Activated CD8-positive, alpha-beta memory T cell treated with anti-CD3 and anti-CD28 coated beads for 4 hours (primary cell): ENCODE measurements around the gene CEP85L.

Source experiments
- DNase-seq, 2 donors: peaks; one replicate each; pipeline ENCODE4 v3.0.0-alpha.2; 2020; ENCODE audit warnings: low read depth in 2 of 2

CEP85L gene

GRCh38 chr6:118660218-118660569, 8.8 kb upstream of the CEP85L start:
- no peak for DNase-seq

DNA sequence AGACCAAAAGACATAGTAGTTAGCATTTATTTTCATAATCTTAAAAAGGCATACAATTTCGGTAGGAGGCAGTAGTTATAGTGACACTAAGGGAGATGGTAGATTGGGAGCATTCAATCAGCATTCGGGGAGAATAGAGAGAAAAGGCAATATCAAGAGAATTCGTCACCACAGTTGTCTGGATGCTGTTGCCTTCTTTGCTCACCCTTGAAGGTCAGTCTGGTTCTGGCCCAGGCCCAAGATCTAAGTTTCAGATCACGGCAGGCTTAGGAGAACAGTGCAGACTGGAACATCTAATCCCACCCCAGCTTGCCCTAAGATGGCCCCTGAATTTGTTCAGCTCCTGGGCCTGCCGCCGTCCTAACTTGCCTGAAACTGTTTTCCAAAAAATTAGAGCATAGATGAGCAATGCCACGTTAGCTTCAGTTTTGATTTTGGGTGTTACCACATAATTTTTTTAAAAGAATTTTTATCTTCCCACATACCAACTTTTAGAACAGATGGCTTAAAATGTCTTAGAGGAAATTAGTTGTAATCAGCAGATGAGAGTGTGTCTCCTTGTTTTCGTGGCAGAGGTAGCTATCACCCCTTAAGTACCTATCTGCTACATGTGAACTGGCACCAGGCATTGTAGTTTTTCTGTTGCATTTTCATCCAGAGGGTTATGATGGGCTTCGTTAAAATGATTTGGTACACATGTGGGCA, 8.3 kb upstream of the CEP85L start:
- no peak for DNase-seq

- no peak for DNase-seq
These were observed 5.6 kb upstream of the CEP85L start for GRCh38 chr6:118656847-118657451.

GRCh38 chr6:118652051-118652615, 742 bp upstream of the CEP85L start:
- DNase-seq = no peak

GRCh38 chr6:118650582-118651281, 659 bp downstream of the CEP85L start:
- no peak for DNase-seq

DNA sequence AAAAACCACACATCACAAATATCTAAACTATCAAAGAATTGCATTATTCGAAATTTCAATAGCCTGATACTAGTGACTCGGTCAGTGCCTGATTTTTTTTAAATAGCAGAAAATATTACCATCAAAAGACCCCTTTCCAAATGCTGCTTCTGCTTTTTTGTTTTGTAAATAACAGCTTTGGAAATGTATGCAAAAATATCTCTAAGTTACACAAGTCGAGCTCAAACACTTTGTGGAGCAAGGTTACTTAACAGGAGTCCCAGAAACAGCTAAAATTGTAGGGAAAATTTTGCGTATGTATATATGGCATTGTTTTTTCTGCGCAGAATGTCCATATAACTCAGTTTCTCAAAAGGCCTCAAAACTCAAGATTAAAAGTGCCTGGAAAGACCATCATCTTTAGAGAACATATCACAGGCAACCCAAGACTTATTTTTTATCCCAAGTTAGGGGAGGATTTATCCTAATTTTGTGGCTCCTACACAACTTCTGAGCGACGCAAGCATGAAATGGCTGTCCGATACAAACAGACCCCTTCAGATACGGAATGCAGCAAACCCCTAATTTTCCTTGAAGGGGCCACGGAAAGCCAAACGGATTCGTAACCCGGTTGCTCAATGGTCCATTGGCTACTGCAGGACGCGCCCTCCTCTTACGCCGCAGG, 1.3 kb downstream of the CEP85L start:
- DNase-seq = no peak

DNA sequence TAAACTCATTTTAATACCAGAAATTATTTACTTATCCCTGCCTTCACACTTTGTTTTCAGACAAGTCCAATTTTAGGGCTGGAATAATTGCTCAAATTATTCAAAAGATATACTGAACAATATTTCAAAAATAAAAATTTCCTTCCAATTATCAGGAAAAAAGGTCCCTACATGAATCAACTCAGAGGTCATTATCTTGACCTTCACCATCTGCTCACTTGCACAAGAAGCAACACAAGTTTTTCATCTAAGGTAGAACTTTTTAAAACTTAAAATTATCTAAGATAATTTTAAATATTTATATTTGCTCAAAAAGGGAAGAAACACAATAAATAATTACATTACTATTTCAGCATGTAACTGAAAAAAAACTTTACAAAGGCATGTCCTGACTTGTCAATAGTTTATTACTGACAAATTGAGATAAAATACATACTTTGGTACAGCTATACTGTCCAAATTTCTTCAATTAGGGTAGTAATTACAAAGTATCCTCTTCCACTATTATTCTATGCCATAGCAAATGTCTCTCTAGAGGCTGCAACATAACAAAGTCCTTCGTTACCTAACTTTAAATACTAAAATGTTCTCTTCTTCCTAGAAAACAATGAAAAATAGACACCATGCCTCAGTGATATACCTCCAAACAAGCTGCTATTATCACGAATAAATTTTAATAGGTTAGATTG, 2.4 kb downstream of the CEP85L start:
- DNase-seq = no peak

DNA sequence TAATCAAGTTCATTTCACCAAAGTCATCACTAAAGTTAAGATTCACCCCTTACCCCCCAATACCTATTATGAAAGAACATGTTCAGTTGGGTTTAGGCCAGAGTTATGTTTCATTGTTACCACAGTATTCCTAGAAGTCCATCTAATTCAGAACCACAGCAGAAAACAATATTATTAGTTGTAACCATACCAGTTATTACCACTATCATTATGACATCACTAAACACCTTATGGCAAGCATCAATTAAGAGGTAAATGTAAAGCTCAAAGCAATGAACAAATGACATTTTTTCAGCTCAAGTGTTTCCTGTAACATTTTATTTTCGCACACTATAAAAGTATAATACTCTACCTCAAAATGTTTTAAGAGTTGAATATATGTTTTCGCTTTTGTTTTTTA, 4.4 kb downstream of the CEP85L start:
- DNase-seq = no peak

DNA sequence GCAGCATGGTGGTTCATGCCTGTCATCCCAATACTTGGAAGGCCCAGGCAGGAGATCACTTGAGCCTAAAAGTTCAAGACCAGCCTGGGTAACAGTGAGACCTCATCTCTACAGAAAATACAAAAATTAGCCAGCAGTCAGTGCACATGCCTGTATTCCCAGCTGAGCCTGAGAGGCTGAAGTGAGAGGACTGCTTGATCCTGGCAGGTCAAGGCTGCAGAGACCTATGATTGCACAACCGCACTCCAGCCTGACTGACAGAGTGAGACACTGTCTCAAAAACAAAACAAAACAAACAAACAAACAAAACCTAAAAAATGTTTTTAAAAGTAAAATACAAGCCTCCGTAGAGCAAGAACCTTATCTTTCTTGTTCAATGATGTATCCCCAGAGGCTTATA, 6.0 kb downstream of the CEP85L start:
- DNase-seq = no peak

DNA sequence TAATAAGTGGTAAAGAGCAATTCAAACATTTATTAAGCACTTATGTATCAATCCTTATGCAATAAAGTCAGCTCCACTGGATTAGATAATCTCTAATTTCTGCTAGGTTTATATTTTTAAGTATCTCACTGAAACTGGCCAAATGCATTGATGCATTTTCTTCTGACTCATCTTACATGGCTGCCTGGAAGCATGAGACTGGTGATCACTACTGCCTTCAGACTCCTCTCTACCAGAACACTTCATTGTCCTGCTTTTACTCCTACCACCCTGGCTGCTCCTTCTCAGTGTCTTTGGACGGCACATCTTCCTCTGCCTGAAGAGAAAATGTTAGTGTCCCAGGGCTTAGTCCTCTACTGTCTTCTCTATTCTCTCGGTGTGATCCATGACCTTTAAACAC, 7.4 kb downstream of the CEP85L start:
- DNase-seq = no peak

DNA sequence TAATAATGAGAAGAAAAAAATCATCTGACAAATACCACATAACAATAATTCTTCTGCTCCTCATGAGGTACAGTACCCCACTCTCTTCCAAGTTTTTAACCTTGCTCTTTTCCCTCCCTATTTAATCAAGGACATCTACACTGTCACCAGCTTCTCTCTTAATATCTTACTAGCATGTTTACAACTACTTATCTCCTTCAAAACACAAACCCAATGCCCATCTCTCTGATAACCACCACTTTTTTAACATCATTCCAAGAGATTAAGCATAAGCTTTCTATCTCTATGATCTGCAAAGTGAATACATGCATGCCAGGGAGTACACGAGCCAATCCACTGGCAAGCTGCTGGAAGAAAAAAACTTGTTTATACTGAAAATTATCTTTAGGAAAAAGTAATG, 10.3 kb downstream of the CEP85L start:
- DNase-seq = no peak

DNA sequence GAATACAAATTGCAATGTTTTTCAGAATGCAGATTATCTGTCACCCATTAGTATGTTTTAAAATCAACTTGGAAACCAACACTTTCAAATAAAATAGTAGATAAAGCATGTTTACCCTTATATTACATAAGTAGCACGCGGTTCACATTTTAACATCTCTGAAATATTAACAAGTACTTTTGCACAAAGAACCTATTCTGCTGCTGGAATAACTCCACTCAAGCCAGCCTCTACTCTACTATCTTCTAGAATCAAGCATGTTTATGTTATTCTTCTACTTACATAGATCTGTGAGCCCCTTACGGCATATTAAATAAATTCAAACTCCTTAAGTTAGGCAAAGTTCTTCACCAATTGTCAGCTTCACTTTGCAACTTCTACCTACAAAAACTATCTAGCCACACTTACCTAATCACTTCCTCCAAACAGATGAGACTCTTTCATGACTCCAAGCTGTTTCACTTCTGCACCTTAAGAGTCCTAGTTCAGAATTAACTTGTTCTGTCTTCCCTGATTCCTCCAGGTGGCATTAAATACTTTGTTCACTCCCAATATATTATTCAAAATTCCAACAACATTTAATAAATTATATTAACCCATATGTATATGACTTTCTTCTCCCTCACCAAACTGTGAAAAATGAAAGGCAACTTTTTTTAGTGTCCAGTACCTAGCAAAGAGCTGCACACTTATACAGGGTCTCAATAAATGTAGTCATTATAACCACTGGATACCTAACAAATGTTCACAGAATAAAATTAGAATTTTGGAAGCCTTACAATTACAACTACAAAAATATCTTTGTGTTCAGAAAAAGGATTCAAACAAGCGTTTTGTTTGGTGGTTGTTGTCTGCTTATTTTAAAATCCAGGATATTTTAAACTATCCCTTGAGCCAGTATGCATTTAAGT, 12.1 kb downstream of the CEP85L start:
- DNase-seq = no peak

DNA sequence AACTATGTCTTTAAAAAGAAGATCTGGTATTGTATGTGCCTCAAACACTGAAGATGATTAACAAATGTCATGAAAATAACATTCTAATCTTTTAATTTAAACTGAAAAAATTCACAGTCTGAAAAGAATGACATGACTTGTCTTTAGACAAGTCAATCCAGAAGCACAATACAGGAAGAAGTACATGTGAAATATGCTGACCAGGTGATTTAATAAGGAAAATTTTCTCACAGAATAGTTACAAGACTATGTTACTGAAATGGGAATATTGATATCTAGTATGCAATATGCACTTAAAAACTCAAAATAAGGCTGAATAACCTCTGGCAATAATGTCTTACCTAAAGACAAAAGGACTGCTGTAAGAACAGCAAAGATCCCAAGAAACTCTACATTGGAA, 13.1 kb downstream of the CEP85L start:
- DNase-seq = no peak

- no peak for DNase-seq
These were observed 15.3 kb downstream of the CEP85L start for GRCh38 chr6:118635909-118636735.

- DNase-seq = no peak
These were observed 19.0 kb downstream of the CEP85L start for GRCh38 chr6:118632359-118632758.

GRCh38 chr6:118630923-118631322, 20.5 kb downstream of the CEP85L start:
- no peak for DNase-seq

DNA sequence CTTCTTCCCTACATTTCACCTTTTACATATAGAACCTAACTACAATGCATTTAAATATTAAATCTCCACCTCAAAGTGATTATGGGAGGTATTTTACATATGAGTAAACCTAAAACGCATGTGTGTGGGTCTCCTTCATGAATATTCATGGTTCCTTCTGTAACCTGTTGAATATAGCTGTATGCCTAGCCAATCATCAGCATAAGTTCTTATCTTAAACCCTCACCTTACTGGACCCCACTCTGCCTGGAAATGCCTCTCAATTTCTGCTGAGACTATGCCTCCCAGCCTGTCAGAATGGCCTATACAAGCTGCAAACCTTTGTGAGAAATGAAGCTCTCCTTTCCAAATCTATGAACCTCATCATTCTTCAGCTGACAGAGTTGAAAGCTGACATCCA, 21.3 kb downstream of the CEP85L start:
- no peak for DNase-seq

DNA sequence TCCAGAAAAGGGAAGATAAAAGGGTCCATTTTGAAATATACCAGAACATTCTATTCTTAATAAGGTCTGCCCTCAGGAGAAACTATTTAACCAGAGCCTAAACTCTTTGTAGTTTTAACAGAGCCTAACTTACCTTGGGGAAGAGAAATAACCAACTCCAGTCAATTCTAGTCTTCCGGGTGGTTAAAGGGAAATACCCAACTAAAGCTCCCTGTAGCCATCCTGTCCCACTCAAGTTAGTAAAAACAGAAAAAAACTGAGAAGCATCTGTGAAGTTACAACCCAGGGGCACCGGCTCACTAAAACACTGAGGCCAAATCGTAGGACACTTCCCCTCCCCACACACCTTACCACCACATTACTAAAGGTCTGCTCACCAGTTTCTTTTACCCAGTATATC, 23.7 kb downstream of the CEP85L start:
- no peak for DNase-seq

- no peak for DNase-seq
These were observed 25.6 kb downstream of the CEP85L start for GRCh38 chr6:118625833-118626232.
